ENCODE measurements around the gene KIF16B. TPM values are rescaled to one million over a fixed set of nuclear protein-coding genes. Genes with fewer than 3 reads are reported as not detected.

Gene KIF16B
- total RNA-seq, 1 donor from 2014 or later: 19.0 TPM

GRCh38 chr20:16316513-16316912 lies 256.7 kb downstream of the KIF16B start:
- TF ChIP-seq CTCF (IDR thresholded peaks at IDR 0.05; ENCODE audit: insufficient read depth, low read length, severe bottlenecking): no peak
- Histone ChIP-seq H3K4me3 (ENCODE audit: low read depth, low read length) (no peak overlapping the region), H3K36me3 (ENCODE audit: control insufficient read depth, insufficient read depth, low read length) (no peaks in the 10 kb centered on the region), H3K27me3 (ENCODE audit: control insufficient read depth, insufficient read depth, low read length) (no peaks in the 10 kb centered on the region)
- DNase-seq (ENCODE audit: low read depth) (no peak), FAIRE-seq (no peak)

- TF ChIP-seq CTCF (IDR thresholded peaks at IDR 0.05; ENCODE audit: insufficient read depth, low read length, severe bottlenecking): no peak
- Histone ChIP-seq H3K36me3 (ENCODE audit: control insufficient read depth, insufficient read depth, low read length) (no peaks in the 10 kb centered on the region), H3K4me3 (ENCODE audit: low read depth, low read length) (no peak overlapping the region), H3K27me3 (ENCODE audit: control insufficient read depth, insufficient read depth, low read length) (no peaks in the 10 kb centered on the region)
- no peak for DNase-seq (ENCODE audit: low read depth)
- no peak for FAIRE-seq
Observed at GRCh38 chr20:16314748-16315159, 258.5 kb downstream of the KIF16B start.

- Histone ChIP-seq H3K27me3 (ENCODE audit: control insufficient read depth, insufficient read depth, low read length) (no peaks in the 10 kb centered on the region), H3K4me3 (ENCODE audit: low read depth, low read length) (no peak overlapping the region), H3K36me3 (ENCODE audit: control insufficient read depth, insufficient read depth, low read length) (no peaks in the 10 kb centered on the region)
- DNase-seq (ENCODE audit: low read depth): no peak
- TF ChIP-seq CTCF (IDR thresholded peaks at IDR 0.05; ENCODE audit: insufficient read depth, low read length, severe bottlenecking): no peak
- FAIRE-seq: no peak
Observed at GRCh38 chr20:16314320-16314719, 258.9 kb downstream of the KIF16B start.

- no peak for DNase-seq (ENCODE audit: low read depth)
- no peak overlapping the region for H3K4me3 ChIP-seq (ENCODE audit: low read depth, low read length)
- H3K36me3 ChIP-seq (ENCODE audit: control insufficient read depth, insufficient read depth, low read length): no peaks in the 10 kb centered on the region
- no peak for FAIRE-seq
- no peaks in the 10 kb centered on the region for H3K27me3 ChIP-seq (ENCODE audit: control insufficient read depth, insufficient read depth, low read length)
- TF ChIP-seq CTCF (IDR thresholded peaks at IDR 0.05; ENCODE audit: insufficient read depth, low read length, severe bottlenecking): no peak
Observed at GRCh38 chr20:16313917-16314316, 259.3 kb downstream of the KIF16B start.

- Histone ChIP-seq H3K27me3 (ENCODE audit: control insufficient read depth, insufficient read depth, low read length) (no peaks in the 10 kb centered on the region), H3K4me3 (ENCODE audit: low read depth, low read length) (no peak overlapping the region), H3K36me3 (ENCODE audit: control insufficient read depth, insufficient read depth, low read length) (no peaks in the 10 kb centered on the region)
- no peak for FAIRE-seq
- TF ChIP-seq CTCF (IDR thresholded peaks at IDR 0.05; ENCODE audit: insufficient read depth, low read length, severe bottlenecking): no peak
- no peak for DNase-seq (ENCODE audit: low read depth)
Observed at GRCh38 chr20:16312998-16313397, 260.2 kb downstream of the KIF16B start.

GRCh38 chr20:16311756-16312155 lies 261.5 kb downstream of the KIF16B start:
- Histone ChIP-seq H3K36me3 (ENCODE audit: control insufficient read depth, insufficient read depth, low read length) (no peaks in the 10 kb centered on the region), H3K27me3 (ENCODE audit: control insufficient read depth, insufficient read depth, low read length) (no peaks in the 10 kb centered on the region), H3K4me3 (ENCODE audit: low read depth, low read length) (no peak overlapping the region)
- FAIRE-seq (no peak), DNase-seq (ENCODE audit: low read depth) (no peak)
- TF ChIP-seq CTCF (IDR thresholded peaks at IDR 0.05; ENCODE audit: insufficient read depth, low read length, severe bottlenecking): no peak

Measured in bronchial epithelial cell (primary cell).